PC-9 (cell line): ENCODE data around the gene COL10A1.

Experiments used
- EZH2 ChIP-seq: fragments of 200-600 bp; sonication (generic); IDR thresholded peaks from 2 replicates; pipeline ENCODE4 v1.8.0; 2017; ENCODE audit warnings: antibody characterized with exemption, low read depth
- TF ChIP-seq, protein P1 (sequence below): fragments of 200-600 bp; sonication (generic); conservative IDR thresholded peaks from 2 replicates; pipeline ENCODE4 v1.6.1; 2017; ENCODE audit warnings: mixed run types, antibody characterized with exemption, mild to moderate bottlenecking, moderate library complexity

DNA sequence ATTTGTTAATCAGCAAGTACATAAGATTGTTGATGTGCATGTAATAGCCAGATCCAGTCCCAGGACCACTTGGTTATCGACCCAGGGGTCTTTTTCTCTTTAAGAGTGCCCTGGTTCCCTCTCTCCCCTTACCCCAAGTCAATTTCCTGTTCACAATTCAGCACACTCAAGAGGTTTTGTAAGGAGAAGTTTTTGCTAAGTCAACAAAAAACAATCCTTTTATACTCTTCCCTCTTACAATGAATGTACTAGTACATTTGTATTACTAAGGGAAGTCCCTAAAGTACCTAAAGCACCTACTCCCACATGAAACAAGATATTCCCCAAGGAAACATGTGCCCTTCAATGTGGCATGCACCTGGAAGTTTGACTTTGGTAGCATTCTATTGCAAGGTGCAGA lies 26.9 kb downstream of the COL10A1 start:
- TF ChIP-seq, protein P1, sequence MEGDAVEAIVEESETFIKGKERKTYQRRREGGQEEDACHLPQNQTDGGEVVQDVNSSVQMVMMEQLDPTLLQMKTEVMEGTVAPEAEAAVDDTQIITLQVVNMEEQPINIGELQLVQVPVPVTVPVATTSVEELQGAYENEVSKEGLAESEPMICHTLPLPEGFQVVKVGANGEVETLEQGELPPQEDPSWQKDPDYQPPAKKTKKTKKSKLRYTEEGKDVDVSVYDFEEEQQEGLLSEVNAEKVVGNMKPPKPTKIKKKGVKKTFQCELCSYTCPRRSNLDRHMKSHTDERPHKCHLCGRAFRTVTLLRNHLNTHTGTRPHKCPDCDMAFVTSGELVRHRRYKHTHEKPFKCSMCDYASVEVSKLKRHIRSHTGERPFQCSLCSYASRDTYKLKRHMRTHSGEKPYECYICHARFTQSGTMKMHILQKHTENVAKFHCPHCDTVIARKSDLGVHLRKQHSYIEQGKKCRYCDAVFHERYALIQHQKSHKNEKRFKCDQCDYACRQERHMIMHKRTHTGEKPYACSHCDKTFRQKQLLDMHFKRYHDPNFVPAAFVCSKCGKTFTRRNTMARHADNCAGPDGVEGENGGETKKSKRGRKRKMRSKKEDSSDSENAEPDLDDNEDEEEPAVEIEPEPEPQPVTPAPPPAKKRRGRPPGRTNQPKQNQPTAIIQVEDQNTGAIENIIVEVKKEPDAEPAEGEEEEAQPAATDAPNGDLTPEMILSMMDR, result no peak
- TF ChIP-seq EZH2, result no peak
